Lung (tissue), 12 donors: ENCODE results near the gene FAM50B. TPM values are rescaled to one million over a fixed set of nuclear protein-coding genes. Genes with fewer than 3 reads are reported as not detected.

Experiments
- ATAC-seq: fragments of 200-7000 bp; cut with Tn5 transposase; one replicate; pipeline ENCODE4 v1.9.1; 2020; ENCODE audit warnings: moderate number of reproducible peaks; ENCODE audit not compliant: insufficient read depth, low FRiP score
- DNase-seq, 3 donors: peaks; one replicate each; pipeline ENCODE4 v3.0.0-alpha.2; 2013 to 2017
- H3K27ac ChIP-seq, 2 donors: one replicate each; pipeline ENCODE4 v1.5.1; 2013; ENCODE audit warnings: mild to moderate bottlenecking in 2 of 2, moderate library complexity in 2 of 2, control low read depth in 1 of 2, inconsistent platforms in 1 of 2, low read depth in 1 of 2, low read length in 1 of 2
- H3K27me3 ChIP-seq, 3 donors: one replicate each; pipeline ENCODE4 v1.5.1; 2013; ENCODE audit warnings: low read length in 2 of 3; ENCODE audit not compliant: control insufficient read depth in 3 of 3, insufficient read depth in 3 of 3
- H3K36me3 ChIP-seq, 4 donors: one replicate each; pipeline ENCODE4 v1.5.1; 2013; ENCODE audit warnings: low read length in 4 of 4, mild to moderate bottlenecking in 1 of 4, moderate library complexity in 1 of 4; ENCODE audit not compliant: control insufficient read depth in 4 of 4, insufficient read depth in 4 of 4
- H3K4me1 ChIP-seq, 5 donors: one replicate each; pipeline ENCODE4 v1.5.1; 2013; ENCODE audit warnings: low read length in 5 of 5, mild to moderate bottlenecking in 2 of 5, moderate library complexity in 1 of 5; ENCODE audit not compliant: control insufficient read depth in 5 of 5, insufficient read depth in 5 of 5
- H3K4me3 ChIP-seq: one replicate; pipeline ENCODE4 v1.5.1; 2013; ENCODE audit warnings: mild to moderate bottlenecking, control low read depth, moderate library complexity
- H3K9ac ChIP-seq, 2 donors: one replicate each; pipeline ENCODE4 v1.5.1; 2013; ENCODE audit warnings: low read length in 2 of 2, control low read depth in 1 of 2; ENCODE audit not compliant: insufficient read depth in 1 of 2
- H3K9me3 ChIP-seq, 4 donors: one replicate each; pipeline ENCODE4 v1.5.1; 2013; ENCODE audit warnings: low read length in 3 of 4, mild to moderate bottlenecking in 1 of 4, moderate library complexity in 1 of 4; ENCODE audit not compliant: control insufficient read depth in 4 of 4, insufficient read depth in 3 of 4
- CTCF ChIP-seq: IDR thresholded peaks from 2 replicates; pipeline ENCODE4 v1.5.1; 2012; ENCODE audit warnings: mild to moderate bottlenecking; ENCODE audit errors: control extremely low read depth, extremely low read depth
- WGBS, 2 donors: extraction: QIAGEN DNeasy Blood & Tissue Kit; methylation state at CpG; one replicate each; pipeline ENCODE4 v1.1.7; 2013; 5-methylcytosine and 5-hydroxymethylcytosine counted together
- polyA plus RNA-seq, 2 donors: library from polyadenylated mRNA; stranded (reverse); fragments of 200-250 nt; gene quantifications; one replicate each; pipeline ENCODE4 v1.2.1, GENCODE V29; 2013
- total RNA-seq, 2 donors: library from RNA; depleted of rRNA in 1 of 2; stranded (reverse); fragments of >200 nt in 1 of 2; gene quantifications; one replicate each; pipeline ENCODE4 v1.2.1, GENCODE V29; 2014 to 2021
- donor health status: control.
- donor health status: control.
- donor health status: Bipolar disorder and iron deficiency.
- donor health status: healthy.
- donor health status: DM: yes; HTN: yes; CAD: no.

FAM50B gene
- total and polyA plus RNA-seq, 4 donors = 7.1 to 15.8 (median 11.3) TPM

- H3K36me3 ChIP-seq = no peaks in the 10 kb centered on the region
- no peak overlapping the region for H3K9ac ChIP-seq
- ATAC-seq (no peak), DNase-seq (no peak)
- H3K27ac ChIP-seq = no peak overlapping the region
- no peaks in the 10 kb centered on the region for H3K9me3 ChIP-seq
- 89 to 93% methylated on average over 4 of the region's 4 CpGs for WGBS, 2 donors
- H3K4me1 ChIP-seq = no peaks in the 10 kb centered on the region
- H3K4me3 ChIP-seq = no peak overlapping the region
- H3K27me3 ChIP-seq = no peaks in the 10 kb centered on the region
- TF ChIP-seq CTCF = no peak
Measured at GRCh38 chr6:3871515-3871914, 22.3 kb downstream of the FAM50B start.

- H3K27ac ChIP-seq = no peak overlapping the region
- H3K36me3 ChIP-seq = no peaks in the 10 kb centered on the region
- TF ChIP-seq CTCF = no peak
- H3K27me3 ChIP-seq = no peaks in the 10 kb centered on the region
- no peak overlapping the region for H3K4me3 ChIP-seq
- no peak for ATAC-seq
- no peak overlapping the region for H3K9ac ChIP-seq
- 95 to 99% methylated on average over 8 of the region's 8 CpGs for WGBS, 2 donors
- no peaks in the 10 kb centered on the region for H3K4me1 ChIP-seq
- no peak for DNase-seq
- H3K9me3 ChIP-seq = no peaks in the 10 kb centered on the region
Measured at GRCh38 chr6:3871939-3872338, 22.8 kb downstream of the FAM50B start.

- Histone ChIP-seq H3K4me1 (no peaks in the 10 kb centered on the region), H3K36me3 (no peaks in the 10 kb centered on the region), H3K4me3 (no peak overlapping the region), H3K27ac (no peak overlapping the region), H3K9ac (no peak overlapping the region), H3K27me3 (no peaks in the 10 kb centered on the region), H3K9me3 (no peaks in the 10 kb centered on the region)
- DNase-seq = no peak
- no peak for ATAC-seq
- WGBS, 2 donors = 88 to 90% methylated on average over 12 of the region's 12 CpGs
- TF ChIP-seq CTCF = no peak
Measured at GRCh38 chr6:3872370-3872854, 23.2 kb downstream of the FAM50B start.

- DNase-seq (no peak), ATAC-seq (no peak)
- Histone ChIP-seq H3K36me3 (no peaks in the 10 kb centered on the region), H3K4me1 (no peaks in the 10 kb centered on the region), H3K9me3 (no peaks in the 10 kb centered on the region), H3K9ac (no peak overlapping the region), H3K27ac (no peak overlapping the region), H3K27me3 (no peaks in the 10 kb centered on the region), H3K4me3 (no peak overlapping the region)
- no peak for TF ChIP-seq CTCF
- 90 to 94% methylated on average over 4 of the region's 4 CpGs for WGBS, 2 donors
Measured at GRCh38 chr6:3873051-3873450, 23.9 kb downstream of the FAM50B start.
